ENCODE results near the gene JADE1.

GRCh38 chr4:128782076-128782715, 27.3 kb upstream of the JADE1 start:
- TF ChIP-seq POLR2A (IDR thresholded peaks at IDR 0.05; ENCODE audit: extremely low read depth, insufficient read length) (no peak), CTCF (IDR thresholded peaks at IDR 0.05; ENCODE audit: low read depth, low read length) (peak; percentile 10)

All from NB4 (cell line).